H1 (cell line): ENCODE data around the gene DISC1. TPM values are rescaled to one million over a fixed set of nuclear protein-coding genes. Genes with fewer than 3 reads are reported as not detected.

Experiments
- CTCF ChIA-PET: fragments of 300-600 bp; sonication (Branson Sonifier 250); formaldehyde crosslinking; loops from one replicate; lab custom pipeline; 2021; ENCODE audit not compliant: partially characterized antibody; lab: Charles Lee
- POLR2A ChIA-PET: fragments of 300-600 bp; sonication (Branson Sonifier 250); formaldehyde crosslinking; loops from one replicate; lab custom pipeline; 2021; ENCODE audit warnings: inconsistent platforms; ENCODE audit not compliant: partially characterized antibody; lab: Charles Lee
- DNase-seq, 2 experiments: peaks; one replicate each; pipeline versions ENCODE4 v3.0.0 to v3.0.0-alpha.2; 2010 to 2022; ENCODE audit warnings: low spot score in 2 of 2, low read depth in 1 of 2, mixed read lengths in 1 of 2
- FAIRE-seq: peaks from 2 replicates; lab custom pipeline; 2011; peaks lifted over from hg19 to GRCh38; lab: Jason Lieb, UNC
- H2AFZ ChIP-seq: 2 replicates; pipeline ENCODE4 v1.8.1; 2012; ENCODE audit warnings: low read length, inconsistent platforms
- H2AK5ac ChIP-seq: 2 replicates; pipeline ENCODE4 v1.6.1; 2013; ENCODE audit warnings: low read depth, low read length
- H2BK120ac ChIP-seq: replicated peaks from 2 replicates; pipeline ENCODE3; 2013; ENCODE audit warnings: low read depth, low read length, inconsistent platforms
- H2BK12ac ChIP-seq: 2 replicates; pipeline ENCODE4 v1.6.1; 2013; ENCODE audit warnings: low read depth, low read length
- H2BK15ac ChIP-seq: 2 replicates; pipeline ENCODE4 v1.6.1; 2013; ENCODE audit warnings: low read length
- H2BK20ac ChIP-seq: 2 replicates; pipeline ENCODE4 v1.6.1; 2013; ENCODE audit warnings: low read length
- H2BK5ac ChIP-seq: 2 replicates; pipeline ENCODE4 v1.6.1; 2013; ENCODE audit warnings: low read depth, low read length
- H3K14ac ChIP-seq: 2 replicates; pipeline ENCODE4 v1.6.1; 2013; ENCODE audit warnings: inconsistent platforms; ENCODE audit not compliant: insufficient read length
- H3K18ac ChIP-seq: 2 replicates; pipeline ENCODE4 v1.6.1; 2013; ENCODE audit warnings: low read length; ENCODE audit errors: extremely low read depth
- H3K23ac ChIP-seq: 2 replicates; pipeline ENCODE4 v1.6.1; 2013; ENCODE audit warnings: inconsistent platforms; ENCODE audit not compliant: insufficient read length
- H3K23me2 ChIP-seq: 2 replicates; pipeline ENCODE4 v1.6.1; 2013; ENCODE audit warnings: low read depth, low read length
- H3K27ac ChIP-seq: 2 replicates; pipeline ENCODE4 v1.6.1; 2011; ENCODE audit warnings: low read depth, low read length, inconsistent platforms
- H3K27me3 ChIP-seq, 4 experiments: replicated peaks in 1 of 4; 1 replicate in 1 of 4; 2 replicates in 3 of 4; pipeline versions ENCODE4 v1.6.1 to v1.8.1; 2011 to 2013; ENCODE audit warnings: low read length in 3 of 4, mild to moderate bottlenecking in 3 of 4, inconsistent platforms in 2 of 4, mixed read lengths in 2 of 4, moderate library complexity in 1 of 4; ENCODE audit not compliant: control insufficient read depth in 3 of 4, insufficient read depth in 3 of 4; ENCODE audit errors: extremely low read depth in 1 of 4
- H3K36me3 ChIP-seq, 4 experiments: 2 replicates each; pipeline versions ENCODE4 v1.6.1 to v1.8.1; 2011 to 2013; ENCODE audit warnings: mild to moderate bottlenecking in 4 of 4, low read length in 3 of 4, moderate library complexity in 2 of 4, control low read depth in 1 of 4, inconsistent platforms in 1 of 4; ENCODE audit not compliant: insufficient read depth in 4 of 4, control insufficient read depth in 2 of 4
- H3K4ac ChIP-seq: replicated peaks from 2 replicates; pipeline ENCODE3; 2013; ENCODE audit warnings: low read length, low read depth, mixed read lengths, inconsistent platforms; ENCODE audit not compliant: insufficient read length
- H3K4me1 ChIP-seq, 4 experiments: replicated peaks in 1 of 4; 1 replicate in 1 of 4; 2 replicates in 3 of 4; pipeline versions ENCODE4 v1.6.1 to v1.8.1; 2011 to 2013; ENCODE audit warnings: low read length in 3 of 4, inconsistent platforms in 2 of 4, mixed read lengths in 1 of 4; ENCODE audit not compliant: insufficient read depth in 4 of 4, control insufficient read depth in 3 of 4
- H3K4me2 ChIP-seq, 2 experiments: 2 replicates each; pipeline versions ENCODE4 v1.6.1 to v1.8.1; 2011 to 2013; ENCODE audit warnings: low read depth in 2 of 2, low read length in 2 of 2, control low read depth in 1 of 2, inconsistent platforms in 1 of 2, mild to moderate bottlenecking in 1 of 2; ENCODE audit not compliant: insufficient read depth in 1 of 2
- H3K4me3 ChIP-seq, 4 experiments: fragments of 200-600, 300-600 bp in 1 of 4; sonication (generic), shearing (Covaris generic), sonication (Bioruptor Twin) in 1 of 4; 2 replicates each; pipeline versions ENCODE4 v1.5.1 to v1.8.1; 2011 to 2016; ENCODE audit warnings: low read length in 4 of 4, low read depth in 3 of 4, control low read depth in 2 of 4, inconsistent platforms in 2 of 4, mild to moderate bottlenecking in 2 of 4, mixed read lengths in 1 of 4, moderate library complexity in 1 of 4; ENCODE audit not compliant: insufficient read depth in 2 of 4; ENCODE audit errors: extremely low read depth in 1 of 4
- H3K56ac ChIP-seq: replicated peaks from 2 replicates; pipeline ENCODE3; 2013; ENCODE audit warnings: low read depth, mild to moderate bottlenecking, mixed read lengths, low read length, inconsistent platforms; ENCODE audit not compliant: insufficient read length
- H3K79me1 ChIP-seq: 2 replicates; pipeline ENCODE4 v1.6.1; 2013; ENCODE audit warnings: low read depth, low read length, control low read depth
- H3K79me2 ChIP-seq, 2 experiments: 2 replicates each; pipeline versions ENCODE4 v1.6.1 to v1.8.1; 2012 to 2013; ENCODE audit warnings: low read length in 2 of 2, mild to moderate bottlenecking in 2 of 2, inconsistent platforms in 1 of 2; ENCODE audit not compliant: insufficient read depth in 2 of 2, control insufficient read depth in 1 of 2
- H3K9ac ChIP-seq, 4 experiments: replicated peaks in 1 of 4; 1 replicate in 1 of 4; 2 replicates in 3 of 4; pipeline versions ENCODE4 v1.6.1 to v1.8.1; 2011 to 2013; ENCODE audit warnings: low read depth in 3 of 4, low read length in 3 of 4, control low read depth in 2 of 4, mild to moderate bottlenecking in 2 of 4, moderate library complexity in 2 of 4, inconsistent platforms in 1 of 4; ENCODE audit errors: extremely low read depth in 1 of 4
- H3K9me3 ChIP-seq, 2 experiments: 2 replicates each; pipeline versions ENCODE4 v1.6.1 to v1.8.1; 2012 to 2013; ENCODE audit warnings: mild to moderate bottlenecking in 2 of 2, moderate library complexity in 2 of 2, control low read depth in 1 of 2, inconsistent platforms in 1 of 2, low read depth in 1 of 2, low read length in 1 of 2, mixed read lengths in 1 of 2; ENCODE audit not compliant: insufficient read depth in 2 of 2
- H4K20me1 ChIP-seq, 2 experiments: replicated peaks in 1 of 2; 2 replicates each; pipeline versions ENCODE3 to v1.8.1; 2011 to 2013; ENCODE audit warnings: inconsistent platforms in 2 of 2, low read length in 2 of 2, mild to moderate bottlenecking in 1 of 2; ENCODE audit not compliant: insufficient read depth in 2 of 2, control insufficient read depth in 1 of 2
- H4K5ac ChIP-seq: 2 replicates; pipeline ENCODE4 v1.6.1; 2013; ENCODE audit warnings: low read length, low read depth, mixed read lengths, inconsistent platforms; ENCODE audit not compliant: insufficient read length
- H4K8ac ChIP-seq: 2 replicates; pipeline ENCODE4 v1.8.0; 2013; ENCODE audit warnings: mild to moderate bottlenecking, moderate library complexity, low read length, inconsistent platforms; ENCODE audit not compliant: insufficient read depth; ENCODE audit errors: extremely low read depth
- H4K91ac ChIP-seq: replicated peaks from 2 replicates; pipeline ENCODE3; 2013; ENCODE audit warnings: low read length, mixed read lengths, inconsistent platforms; ENCODE audit not compliant: insufficient read length
- SP4 ChIP-seq: IDR thresholded peaks from 2 replicates; pipeline ENCODE4 v1.6.1; 2012; ENCODE audit warnings: low read length, inconsistent platforms
- WGBS, 2 experiments: shearing (Covaris generic) in 1 of 2; methylation state at CpG; one replicate each; pipeline versions ENCODE4 v1.1.6 to v1.1.7; 2013 to 2015; ENCODE audit warnings: low lambda C conversion rate in 2 of 2, mixed read lengths in 2 of 2, inconsistent platforms in 1 of 2, low coverage in 1 of 2, missing lambda C conversion rate in 1 of 2; ENCODE audit not compliant: insufficient replicate concordance in 2 of 2, insufficient coverage in 1 of 2, insufficient read length in 1 of 2; ENCODE audit errors: extremely low coverage in 1 of 2, missing lambda C conversion rate in 1 of 2; 5-methylcytosine and 5-hydroxymethylcytosine counted together
- polyA plus RNA-seq, 7 experiments: library from polyadenylated mRNA; depleted of rRNA in 3 of 7; stranded (reverse) in 5 of 7; unstranded in 2 of 7; fragments of >200 nt in 5 of 7; fragments of 200-250 nt in 2 of 7; gene quantifications; 1 replicate in 5 of 7; 2 replicates in 1 of 7; 4 replicates in 1 of 7; pipeline versions ENCODE4 v1.2.1 to v1.2.3, GENCODE V29; 2011 to 2013; ENCODE audit warnings: missing spikeins in 2 of 7, mixed read lengths in 2 of 7
- total RNA-seq: library from RNA; stranded (reverse); fragmentation: NEBNext Ultra II Directional; extraction: Animal tissue kit (Norgen Biotek cat#: 25700); gene quantifications from 2 replicates; pipeline ENCODE4 v1.2.1, GENCODE V29; 2021

The DISC1 gene
- total and polyA plus RNA-seq, 2 of the 8 experiments (the other 6 are each of a cell fraction or from before 2014, with no cell fraction given) = 1.1 to 3.5 TPM

DNA sequence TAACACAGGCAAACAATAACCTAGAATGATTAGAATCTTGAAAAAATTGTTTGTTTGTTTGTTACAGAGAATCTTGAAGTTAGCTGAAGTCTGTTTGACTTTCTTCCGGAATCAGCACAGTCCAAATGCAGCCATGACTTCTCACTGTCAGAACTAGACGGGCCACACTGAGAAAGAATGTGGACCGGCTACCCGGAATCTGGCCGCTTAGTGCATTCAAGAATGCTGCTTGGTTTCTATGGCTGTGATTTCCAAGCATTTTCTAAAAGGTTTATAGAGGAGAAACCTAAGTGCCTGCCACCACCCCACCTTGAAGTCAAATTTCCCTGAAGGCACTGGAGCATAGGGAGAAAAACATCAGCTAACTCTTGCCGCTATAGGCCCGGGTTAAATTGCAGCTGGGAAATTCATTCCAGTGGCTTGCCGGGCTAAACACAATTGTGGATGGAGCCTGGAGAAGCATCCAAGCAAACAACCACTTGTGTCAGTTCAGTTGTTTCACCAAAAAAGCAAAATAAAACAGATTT, 231.1 kb downstream of the DISC1 start:
- Histone ChIP-seq H3K79me2 (no peaks in the 10 kb centered on the region), H3K4me3 (no peak overlapping the region), H3K36me3 (no peaks in the 10 kb centered on the region), H3K14ac (no peak overlapping the region), H2AFZ (no peak overlapping the region), H3K27ac (no peak overlapping the region), H3K23me2 (no peaks in the 10 kb centered on the region), H3K23ac (no peak overlapping the region), H2BK12ac (no peak overlapping the region), H3K27me3 (no peaks in the 10 kb centered on the region), H2BK120ac (no peak overlapping the region), H2BK5ac (no peak overlapping the region), H2AK5ac (no peak overlapping the region), H3K4ac (no peak overlapping the region), H4K5ac (no peak overlapping the region), H3K4me2 (no peak overlapping the region), H4K20me1 (no peaks in the 10 kb centered on the region), H2BK20ac (no peak overlapping the region), H3K18ac (no peak overlapping the region), H3K9ac (no peak overlapping the region), H2BK15ac (no peak overlapping the region), H4K91ac (no peak overlapping the region), H3K56ac (no peak overlapping the region), H4K8ac (no peak overlapping the region), H3K9me3 (no peaks in the 10 kb centered on the region), H3K4me1 (peaks cover 0 to 18% (median 5%) of the 10 kb centered on the region in 4 experiments; a peak in 4 of 7 replicates), H3K79me1 (no peaks in the 10 kb centered on the region)
- ChIA-PET CTCF (interaction anchor here (0.8 kb wide), 1 partner anchor 14 kb away, joined by 3 read pairs; no protein-coding TSS in a partner anchor), POLR2A (no interaction called here)
- FAIRE-seq = no peak
- WGBS, 2 experiments = 83% methylated on average over 8 of the region's 8 CpGs; no CpG with 5 or more reads in 1 of the 2 experiments
- DNase-seq = no peak
- no peak for TF ChIP-seq SP4
